HepG2 (cell line): ENCODE results near the gene EPB41. TPM values are rescaled to one million over a fixed set of nuclear protein-coding genes. Genes with fewer than 3 reads are reported as not detected.

ENCODE experiments used
- ATAC-seq: fragments of 200-7000 bp; cut with Tn5 transposase; 3 replicates; pipeline ENCODE4 v1.9.1; 2020; ENCODE audit warnings: mild to moderate bottlenecking, moderate library complexity
- BruUV-seq: library from RNA; stranded (reverse); fragments of 400-500 nt; replicated peaks from 2 replicates; lab custom pipeline; 2021; lab: Mats Ljungman, UMichigan
- CTCF ChIA-PET: fragments of 300-600 bp; formaldehyde crosslinking; extraction: SDS; loops from one replicate; lab custom pipeline; 2021; ENCODE audit warnings: low total read pairs, inconsistent platforms, low intra/inter-chr PET ratio; lab: Yijun Ruan, JAX
- POLR2A ChIA-PET: fragments of 350-600 bp; sonication (Branson Sonifier 250); formaldehyde crosslinking; loops from one replicate; lab custom pipeline; 2020; ENCODE audit warnings: antibody characterized with exemption, inconsistent platforms; lab: Yijun Ruan, JAX
- DNase-seq: peaks from one replicate; pipeline ENCODE4 v3.0.0-alpha.2; 2015; ENCODE audit warnings: low spot score
- FAIRE-seq: peaks from 3 replicates; lab custom pipeline; 2011; peaks lifted over from hg19 to GRCh38; lab: Jason Lieb, UNC
- H2AFZ ChIP-seq: one replicate; pipeline ENCODE4 v1.6.1; 2011; ENCODE audit warnings: low read length, inconsistent platforms
- H3K27ac ChIP-seq: fragments of 300-600 bp; 3 replicates; pipeline ENCODE4 v1.8.0; 2011; ENCODE audit warnings: mixed run types, mild to moderate bottlenecking, mixed read lengths, low read length, inconsistent platforms; ENCODE audit not compliant: insufficient read depth; ENCODE audit errors: extremely low read length
- H3K27me3 ChIP-seq, 2 experiments: fragments of 200-600 bp in 1 of 2; 2 replicates in 1 of 2; 3 replicates in 1 of 2; pipeline versions ENCODE4 v1.6.0 to v1.8.0; 2011; ENCODE audit warnings: low read length in 2 of 2, mild to moderate bottlenecking in 2 of 2, moderate library complexity in 2 of 2, inconsistent platforms in 1 of 2; ENCODE audit not compliant: insufficient read depth in 2 of 2, control insufficient read depth in 1 of 2
- H3K36me3 ChIP-seq, 2 experiments: fragments of 200-600 bp in 1 of 2; replicated peaks in 1 of 2; 2 replicates in 1 of 2; 3 replicates in 1 of 2; pipeline versions ENCODE4 v1.5.1 to v1.8.0; 2011; ENCODE audit warnings: low read length in 2 of 2, inconsistent platforms in 1 of 2; ENCODE audit not compliant: insufficient read depth in 2 of 2, control insufficient read depth in 1 of 2
- H3K4me1 ChIP-seq: 2 replicates; pipeline ENCODE4 v1.5.1; 2012; ENCODE audit warnings: low read length, inconsistent platforms; ENCODE audit not compliant: insufficient read depth
- H3K4me2 ChIP-seq: 2 replicates; pipeline ENCODE4 v1.6.0; 2011; ENCODE audit warnings: low read depth, low read length, inconsistent platforms
- H3K4me3 ChIP-seq, 3 experiments: fragments of 200-600 bp in 1 of 3; sonication (generic), shearing (Covaris generic) in 1 of 3; replicated peaks in 1 of 3; 2 replicates each; pipeline ENCODE4 v1.5.1; 2011 to 2016; ENCODE audit warnings: low read length in 3 of 3, inconsistent platforms in 2 of 3, low read depth in 2 of 3, mild to moderate bottlenecking in 2 of 3, control low read depth in 1 of 3, mixed read lengths in 1 of 3; ENCODE audit not compliant: insufficient read depth in 1 of 3
- H3K79me2 ChIP-seq: one replicate; pipeline ENCODE4 v1.6.1; 2011; ENCODE audit warnings: low read length, inconsistent platforms; ENCODE audit not compliant: insufficient read depth
- H3K9ac ChIP-seq: 2 replicates; pipeline ENCODE4 v1.6.0; 2011; ENCODE audit warnings: mild to moderate bottlenecking, low read depth, low read length, inconsistent platforms; ENCODE audit not compliant: insufficient read depth
- H3K9me3 ChIP-seq: 2 replicates; pipeline ENCODE4 v1.5.1; 2012; ENCODE audit warnings: mild to moderate bottlenecking, low read length
- H4K20me1 ChIP-seq: 2 replicates; pipeline ENCODE4 v1.6.0; 2011; ENCODE audit warnings: inconsistent platforms, mild to moderate bottlenecking, low read length, moderate library complexity; ENCODE audit not compliant: insufficient read depth
- ZNF121 ChIP-seq: sonication (generic); formaldehyde crosslinking; IDR thresholded peaks from 2 replicates; pipeline ENCODE4 v1.5.0; 2020; ENCODE audit warnings: mild to moderate bottlenecking, missing genetic modification reagents
- ZNF264 ChIP-seq: sonication (generic); formaldehyde crosslinking; IDR thresholded peaks from 2 replicates; pipeline ENCODE4 v1.4.0; 2020; ENCODE audit warnings: missing genetic modification reagents
- ZNF484 ChIP-seq: sonication (generic); formaldehyde crosslinking; IDR thresholded peaks from 2 replicates; pipeline ENCODE4 v1.5.1; 2020; ENCODE audit warnings: mild to moderate bottlenecking, low read depth, missing genetic modification reagents, borderline replicate concordance
- WGBS: methylation state at CpG from one replicate; pipeline ENCODE4 v1.1.6; 2017; ENCODE audit warnings: low lambda C conversion rate; 5-methylcytosine and 5-hydroxymethylcytosine counted together
- in situ Hi-C: cut with HindIII; loops from 2 replicates; pipeline ENCODE4 v1.10.0; 2017; ENCODE audit warnings: low pct_unique_long_range_greater_than_20kb; ENCODE audit not compliant: extremely low pct_ligation_motif_present
- intact Hi-C: fragments of 100-400 bp; cut with micrococcal nuclease; formaldehyde crosslinking; loops from one replicate; pipeline ENCODE4 v1.10.0; 2022; ENCODE audit not compliant: unreplicated experiment
- polyA plus RNA-seq, 8 experiments: library from polyadenylated mRNA; depleted of rRNA in 3 of 8; stranded (reverse) in 7 of 8; unstranded in 1 of 8; fragments of >200 nt; fragmentation: Illumina TruSeq in 4 of 8; extraction: Trizol in 4 of 8; gene quantifications; 2 replicates each; pipeline versions ENCODE4 v1.2.1 to v1.2.3, GENCODE V29; 2011 to 2016; ENCODE audit warnings: low read depth in 4 of 8, missing spikeins in 1 of 8, mixed read lengths in 1 of 8; ENCODE audit not compliant: insufficient read depth in 1 of 8
- total RNA-seq, 5 experiments: library from RNA; depleted of rRNA; stranded (reverse); fragments of >200 nt; fragmentation: Illumina TruSeq; extraction: Trizol; gene quantifications; 2 replicates each; pipeline ENCODE4 v1.2.3, GENCODE V29; 2016; ENCODE audit warnings: low read depth in 1 of 5
- TF ChIP-seq, protein P1 (sequence below): sonication (generic); formaldehyde crosslinking; IDR thresholded peaks from 2 replicates; pipeline ENCODE4 v1.4.0; 2020; ENCODE audit warnings: mild to moderate bottlenecking, low read depth, missing genetic modification reagents
- TF ChIP-seq, protein P2 (sequence below): IDR thresholded peaks from 2 replicates; pipeline ENCODE4 v1.4.0; 2020; ENCODE audit warnings: mild to moderate bottlenecking, missing genetic modification reagents

EPB41 gene
- total and polyA plus RNA-seq, 2 of the 13 experiments (the other 11 are each of a cell fraction or from before 2014, with no cell fraction given), result 34.5 to 46.7 TPM

DNA sequence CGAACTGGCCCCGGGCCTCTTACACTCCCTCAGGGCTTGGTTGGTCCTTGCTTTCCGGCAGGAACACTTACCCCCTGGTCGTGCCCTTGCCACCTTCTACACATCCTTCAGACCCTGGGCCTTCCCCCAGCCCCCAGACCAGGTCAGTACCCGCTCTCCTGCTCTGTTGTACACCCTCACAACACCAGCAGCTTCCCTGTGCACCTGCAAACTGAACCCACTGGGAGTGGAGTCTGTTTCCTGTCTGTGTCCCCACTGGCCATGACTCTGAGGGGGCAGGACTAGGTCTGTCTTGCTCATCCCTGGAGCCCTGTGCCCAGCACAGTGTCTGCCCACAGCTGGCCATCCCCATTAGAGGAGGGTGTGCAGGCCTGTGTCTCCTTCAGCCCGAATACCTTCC lies 211.4 kb downstream of the EPB41 start (continued):
- no peak for TF ChIP-seq ZNF484 (CRISPR knock-in tag)
- TF ChIP-seq, protein P1, sequence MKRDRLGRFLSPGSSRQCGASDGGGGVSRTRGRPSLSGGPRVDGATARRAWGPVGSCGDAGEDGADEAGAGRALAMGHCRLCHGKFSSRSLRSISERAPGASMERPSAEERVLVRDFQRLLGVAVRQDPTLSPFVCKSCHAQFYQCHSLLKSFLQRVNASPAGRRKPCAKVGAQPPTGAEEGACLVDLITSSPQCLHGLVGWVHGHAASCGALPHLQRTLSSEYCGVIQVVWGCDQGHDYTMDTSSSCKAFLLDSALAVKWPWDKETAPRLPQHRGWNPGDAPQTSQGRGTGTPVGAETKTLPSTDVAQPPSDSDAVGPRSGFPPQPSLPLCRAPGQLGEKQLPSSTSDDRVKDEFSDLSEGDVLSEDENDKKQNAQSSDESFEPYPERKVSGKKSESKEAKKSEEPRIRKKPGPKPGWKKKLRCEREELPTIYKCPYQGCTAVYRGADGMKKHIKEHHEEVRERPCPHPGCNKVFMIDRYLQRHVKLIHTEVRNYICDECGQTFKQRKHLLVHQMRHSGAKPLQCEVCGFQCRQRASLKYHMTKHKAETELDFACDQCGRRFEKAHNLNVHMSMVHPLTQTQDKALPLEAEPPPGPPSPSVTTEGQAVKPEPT (CRISPR knock-in tag), result no peak
- TF ChIP-seq, protein P2, sequence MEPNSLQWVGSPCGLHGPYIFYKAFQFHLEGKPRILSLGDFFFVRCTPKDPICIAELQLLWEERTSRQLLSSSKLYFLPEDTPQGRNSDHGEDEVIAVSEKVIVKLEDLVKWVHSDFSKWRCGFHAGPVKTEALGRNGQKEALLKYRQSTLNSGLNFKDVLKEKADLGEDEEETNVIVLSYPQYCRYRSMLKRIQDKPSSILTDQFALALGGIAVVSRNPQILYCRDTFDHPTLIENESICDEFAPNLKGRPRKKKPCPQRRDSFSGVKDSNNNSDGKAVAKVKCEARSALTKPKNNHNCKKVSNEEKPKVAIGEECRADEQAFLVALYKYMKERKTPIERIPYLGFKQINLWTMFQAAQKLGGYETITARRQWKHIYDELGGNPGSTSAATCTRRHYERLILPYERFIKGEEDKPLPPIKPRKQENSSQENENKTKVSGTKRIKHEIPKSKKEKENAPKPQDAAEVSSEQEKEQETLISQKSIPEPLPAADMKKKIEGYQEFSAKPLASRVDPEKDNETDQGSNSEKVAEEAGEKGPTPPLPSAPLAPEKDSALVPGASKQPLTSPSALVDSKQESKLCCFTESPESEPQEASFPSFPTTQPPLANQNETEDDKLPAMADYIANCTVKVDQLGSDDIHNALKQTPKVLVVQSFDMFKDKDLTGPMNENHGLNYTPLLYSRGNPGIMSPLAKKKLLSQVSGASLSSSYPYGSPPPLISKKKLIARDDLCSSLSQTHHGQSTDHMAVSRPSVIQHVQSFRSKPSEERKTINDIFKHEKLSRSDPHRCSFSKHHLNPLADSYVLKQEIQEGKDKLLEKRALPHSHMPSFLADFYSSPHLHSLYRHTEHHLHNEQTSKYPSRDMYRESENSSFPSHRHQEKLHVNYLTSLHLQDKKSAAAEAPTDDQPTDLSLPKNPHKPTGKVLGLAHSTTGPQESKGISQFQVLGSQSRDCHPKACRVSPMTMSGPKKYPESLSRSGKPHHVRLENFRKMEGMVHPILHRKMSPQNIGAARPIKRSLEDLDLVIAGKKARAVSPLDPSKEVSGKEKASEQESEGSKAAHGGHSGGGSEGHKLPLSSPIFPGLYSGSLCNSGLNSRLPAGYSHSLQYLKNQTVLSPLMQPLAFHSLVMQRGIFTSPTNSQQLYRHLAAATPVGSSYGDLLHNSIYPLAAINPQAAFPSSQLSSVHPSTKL (CRISPR knock-in tag), result no peak

DNA sequence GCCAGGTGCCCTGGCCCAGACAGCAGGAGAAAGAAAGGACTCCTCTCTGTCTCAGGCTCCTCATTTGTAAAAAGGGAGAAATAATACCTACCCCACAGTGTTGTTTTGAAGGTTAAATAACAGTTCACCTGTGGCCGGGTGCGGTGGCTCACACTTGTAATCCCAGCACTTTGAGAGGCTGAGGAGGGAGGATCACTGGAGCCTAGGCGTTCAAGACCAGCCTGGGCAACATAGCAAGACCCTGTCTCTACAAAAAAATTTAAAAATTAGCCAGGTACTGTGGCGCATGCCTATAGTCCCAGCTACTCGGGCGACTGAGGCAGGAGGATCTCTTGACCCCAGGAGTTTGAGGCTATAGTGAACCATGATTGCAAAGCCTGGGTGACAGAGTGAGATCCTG lies 211.8 kb downstream of the EPB41 start:
- no peak for FAIRE-seq
- POLR2A ChIA-PET, result no interaction called here

More for the DNA sequence above, 211.8 kb downstream of the EPB41 start:
- H3K9ac ChIP-seq, result no peak overlapping the region
- BruUV-seq, result no TSS peak
- no peaks in the 10 kb centered on the region for H3K79me2 ChIP-seq
- ATAC-seq (no peak), DNase-seq (no peak)
- intact Hi-C loops, result loop anchor here (10.0 kb wide), 1 partner anchor 241 kb away; no protein-coding TSS in a partner anchor
- H3K27me3 ChIP-seq, result peaks cover 2 to 11% of the 10 kb centered on the region in 2 experiments; a peak in 2 of 5 replicates
- no peak for TF ChIP-seq ZNF264 (CRISPR knock-in tag)
- TF ChIP-seq ZNF121 (CRISPR knock-in tag), result peak; percentile 69
- TF ChIP-seq, all 625 proteins: peak for 1
- H3K4me2 ChIP-seq, result no peak overlapping the region
- no peak overlapping the region for H3K4me3 ChIP-seq
- no peaks in the 10 kb centered on the region for H3K9me3 ChIP-seq
- H3K36me3 ChIP-seq, result no peaks in the 10 kb centered on the region
- H3K27ac ChIP-seq, result no peak overlapping the region
- WGBS, result 81% methylated on average over 6 of the region's 6 CpGs
- H2AFZ ChIP-seq, result no peak overlapping the region
- CTCF ChIA-PET, result no interaction called here
- peaks cover 22% of the 10 kb centered on the region for H3K4me1 ChIP-seq
- in situ Hi-C loops, result loop anchor here (10.0 kb wide), 1 partner anchor 241 kb away; no protein-coding TSS in a partner anchor
- no peaks in the 10 kb centered on the region for H4K20me1 ChIP-seq
